GM21786 (cell line): ENCODE results near the gene ANKS1A.
"Not testable (repeated sequence)": the region's sequence is repeated elsewhere in the genome, so short reads cannot be mapped to it uniquely, and the experiment has no call there.

ENCODE experiments used
- ATAC-seq: cut with Tn5 transposase; IDR thresholded peaks from one replicate; pipeline ENCODE4 v1.9.1; 2021; ENCODE audit not compliant: unreplicated experiment

ANKS1A gene

DNA sequence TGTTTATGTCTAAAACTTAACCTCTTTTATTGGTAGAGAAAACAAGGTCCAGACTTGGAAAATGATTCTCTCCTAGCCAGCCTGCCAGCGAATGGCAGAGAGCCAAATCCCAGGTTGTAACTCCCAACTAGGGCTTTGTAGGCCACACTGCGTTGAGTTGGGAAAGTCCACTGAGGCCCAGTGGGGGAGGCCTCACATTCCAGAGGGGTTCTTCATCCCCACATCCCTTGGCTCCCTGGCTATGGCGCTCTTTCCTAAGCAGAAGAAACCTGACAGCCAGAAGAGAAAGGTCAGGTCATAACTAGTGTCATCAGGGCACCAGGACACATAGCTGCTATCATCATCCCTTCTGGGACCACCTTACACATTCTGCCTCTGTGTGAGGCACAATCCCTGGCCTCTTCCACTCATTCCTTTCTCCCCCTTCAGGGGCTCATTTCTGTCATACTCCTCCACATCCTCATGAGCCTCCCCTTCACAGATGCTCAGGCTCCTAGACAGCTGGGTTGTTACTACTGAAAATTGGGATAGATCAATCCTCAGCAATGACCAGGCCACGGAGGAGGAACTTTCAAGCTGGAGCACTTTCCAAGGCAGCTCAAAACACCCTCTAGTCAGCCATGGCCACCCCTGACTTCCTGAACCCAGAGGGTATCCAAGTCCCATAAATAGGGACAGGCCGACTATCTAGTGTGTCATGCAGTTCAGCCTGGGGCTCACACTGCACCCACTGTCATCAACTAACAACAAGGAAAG is 203.5 kb downstream of the ANKS1A start:
- no peak for ATAC-seq

DNA sequence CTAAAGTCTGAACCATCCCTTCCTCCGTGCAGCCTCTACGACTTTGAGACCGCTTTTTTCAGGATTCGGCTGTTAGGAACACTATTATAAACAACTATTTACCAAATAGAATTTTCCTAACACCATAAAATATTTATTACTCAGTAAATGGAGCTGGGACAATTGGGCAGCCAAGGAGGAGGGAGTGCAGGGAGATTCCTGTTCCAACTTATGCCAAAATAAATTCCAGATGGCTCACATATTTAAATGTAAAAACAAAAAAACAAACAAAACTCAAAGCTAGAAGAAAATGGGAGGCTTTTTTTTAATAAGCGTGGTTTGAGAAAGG is 204.0 kb downstream of the ANKS1A start:
- ATAC-seq = no peak

DNA sequence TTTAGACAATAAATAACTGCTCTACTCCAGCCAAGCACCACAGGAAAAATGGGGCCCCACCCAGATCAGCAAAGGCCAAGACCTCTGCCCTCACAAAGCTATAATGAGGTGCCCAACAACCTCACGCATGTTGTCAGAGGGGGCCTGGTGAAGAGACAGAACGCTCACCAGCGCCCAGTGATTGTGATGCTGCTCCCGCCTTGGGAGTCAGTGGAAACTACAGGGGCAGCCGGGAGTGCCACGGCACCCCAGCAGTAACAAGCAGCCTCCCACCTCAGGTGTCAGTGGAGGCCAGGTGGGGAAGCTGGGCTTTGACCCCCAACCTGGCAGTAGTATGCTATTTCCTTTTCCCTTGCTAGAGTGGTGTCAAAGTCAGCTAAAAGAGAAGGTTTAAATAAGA is 204.7 kb downstream of the ANKS1A start:
- no peak for ATAC-seq

DNA sequence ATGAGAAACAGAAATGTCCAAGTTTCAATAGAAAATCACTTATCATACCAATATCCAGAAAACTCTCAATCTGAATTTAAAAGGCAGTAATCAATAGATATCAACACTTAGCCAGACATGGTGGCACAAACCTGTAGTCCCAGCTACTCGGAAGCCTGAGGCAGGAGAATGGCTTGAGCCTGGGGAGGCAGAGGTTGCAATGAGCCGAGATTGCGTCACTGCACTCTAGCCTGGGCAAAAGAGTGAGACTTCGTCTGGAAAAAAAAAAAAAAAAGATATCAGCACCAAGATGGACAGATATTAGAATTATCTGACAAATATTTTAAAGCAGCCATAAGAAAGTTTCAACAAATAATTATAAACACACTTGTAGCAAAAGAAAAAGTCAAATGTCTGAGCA is 205.1 kb downstream of the ANKS1A start:
- no peak for ATAC-seq

DNA sequence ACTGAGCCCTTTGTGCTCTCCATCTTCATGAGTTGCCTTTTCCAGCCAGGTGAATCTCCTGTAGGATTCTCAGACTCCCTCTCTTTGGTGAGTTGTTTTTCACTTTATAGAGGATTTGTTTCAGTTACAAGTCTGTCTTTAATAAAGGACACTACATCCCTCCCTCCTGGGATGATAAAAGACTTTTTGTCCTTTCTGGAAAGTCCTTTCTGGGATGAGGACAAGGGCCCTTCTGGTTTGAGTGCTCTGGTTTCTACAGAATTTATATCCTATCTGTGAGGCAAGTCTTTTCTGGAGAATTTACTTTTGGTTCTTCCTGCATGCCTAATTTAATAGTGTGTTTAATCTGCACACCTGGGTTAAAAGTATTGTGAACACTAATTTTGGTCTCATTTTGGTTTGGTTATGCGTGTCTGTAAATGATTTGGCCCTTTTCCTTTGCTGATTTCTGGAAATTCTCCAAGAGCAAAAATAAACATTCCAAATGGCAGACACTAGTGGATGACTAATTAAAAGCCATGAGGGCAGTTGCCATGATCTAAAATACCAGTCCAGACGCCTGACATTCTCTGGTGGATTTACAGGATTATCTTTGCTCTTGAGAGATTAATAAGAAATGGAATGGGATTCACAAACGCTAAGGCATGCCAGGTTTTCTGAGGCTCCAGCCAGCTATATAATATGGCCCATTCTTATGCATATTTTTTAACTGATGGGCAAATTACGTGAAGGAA is 207.2 kb downstream of the ANKS1A start:
- ATAC-seq = no peak

DNA sequence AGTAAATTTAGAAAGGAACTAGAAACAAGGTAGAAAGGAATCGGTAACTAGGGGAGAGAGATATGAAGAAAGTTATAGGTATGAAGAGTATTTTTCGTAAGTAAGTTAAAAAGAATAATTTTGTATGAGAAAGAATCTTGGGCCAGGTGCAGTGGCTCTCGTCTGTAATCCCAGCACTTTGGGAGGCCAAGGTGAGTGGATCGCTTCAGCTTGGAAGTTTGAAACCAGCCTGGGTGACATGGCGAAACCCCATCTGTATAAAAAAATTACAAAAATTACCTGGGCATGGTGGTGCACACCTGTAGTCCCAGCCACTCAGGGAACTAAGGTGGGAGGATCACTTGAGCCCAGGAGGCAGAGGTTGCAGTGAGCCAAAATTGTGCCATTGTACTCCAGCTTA is 210.1 kb downstream of the ANKS1A start:
- ATAC-seq = no peak

DNA sequence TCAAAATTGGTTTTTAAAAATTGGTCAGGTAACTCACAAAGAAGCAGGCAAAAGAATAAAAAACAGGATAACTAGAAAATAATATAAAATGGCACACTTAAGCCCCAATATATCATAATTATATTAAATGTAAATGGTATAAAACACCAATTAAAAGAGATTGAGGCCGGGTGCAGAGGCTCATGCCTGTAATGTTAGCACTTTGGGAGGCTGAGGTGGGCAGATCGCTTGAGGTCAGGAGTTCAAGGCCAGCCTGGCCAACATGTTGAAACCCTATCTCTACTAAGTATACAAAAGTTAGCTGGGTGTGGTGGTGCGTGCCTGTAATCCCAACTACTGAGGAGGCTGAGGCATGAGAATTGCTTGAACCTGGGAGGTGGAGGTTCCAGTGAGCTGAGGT is 216.0 kb downstream of the ANKS1A start:
- no peak for ATAC-seq

DNA sequence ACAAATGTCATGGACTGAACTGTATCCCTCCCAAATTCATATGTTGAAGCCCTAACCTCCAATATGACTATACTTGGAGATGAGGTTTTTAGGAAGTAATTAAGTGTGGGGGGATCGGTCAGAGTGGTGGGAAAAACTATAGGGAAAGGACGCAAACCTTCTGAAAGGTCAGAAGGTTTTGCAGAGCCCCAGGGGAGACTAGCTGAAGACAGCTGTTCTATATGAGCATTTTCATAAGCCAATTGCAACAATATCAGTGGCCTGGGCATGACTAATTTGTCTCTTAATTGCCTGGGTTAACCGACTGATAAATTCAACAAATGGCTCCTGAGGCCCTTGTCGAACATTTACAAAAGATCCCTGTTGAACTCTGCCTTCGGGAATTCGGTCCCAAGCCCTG is 217.0 kb downstream of the ANKS1A start:
- ATAC-seq = not testable (repeated sequence)

DNA sequence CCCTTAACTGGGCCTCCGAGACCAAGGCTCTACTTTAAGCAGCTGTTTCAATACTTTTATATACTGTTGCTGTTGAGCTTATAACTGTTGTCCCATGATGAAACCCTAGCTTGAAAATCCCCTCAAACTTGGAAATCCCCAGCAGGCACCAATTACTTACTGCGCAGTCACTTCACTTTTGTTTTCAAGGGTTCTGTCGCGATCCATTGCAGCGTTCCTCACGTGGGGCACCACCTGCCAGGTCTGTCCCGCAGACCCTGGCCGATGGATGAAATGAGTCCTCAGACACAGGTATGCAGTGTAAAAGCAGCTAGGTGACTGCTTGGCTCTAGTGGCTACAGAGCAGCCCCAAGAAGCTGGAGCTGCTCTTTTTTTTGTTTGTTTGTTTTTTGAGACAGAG is 218.2 kb downstream of the ANKS1A start:
- ATAC-seq = not testable (repeated sequence)

DNA sequence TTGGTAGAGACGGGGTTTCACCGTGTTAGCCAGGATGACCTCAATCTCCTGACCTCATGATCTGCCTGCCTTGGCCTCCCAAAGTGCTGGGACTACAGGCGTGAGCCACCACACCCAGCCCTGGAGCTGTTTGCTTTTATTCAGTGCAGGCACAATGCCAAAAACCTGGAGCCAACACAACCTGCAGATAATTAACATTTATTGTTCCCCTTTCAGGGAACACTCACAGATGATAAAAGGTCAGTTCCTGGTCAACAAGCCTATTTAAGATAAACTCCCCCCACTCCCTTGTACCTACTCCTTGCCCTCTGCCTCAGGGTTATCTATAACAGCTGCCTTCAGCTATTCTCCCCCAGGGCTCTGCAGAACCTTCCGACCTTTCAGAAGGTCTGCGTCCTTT is 218.7 kb downstream of the ANKS1A start:
- ATAC-seq = not testable (repeated sequence)

DNA sequence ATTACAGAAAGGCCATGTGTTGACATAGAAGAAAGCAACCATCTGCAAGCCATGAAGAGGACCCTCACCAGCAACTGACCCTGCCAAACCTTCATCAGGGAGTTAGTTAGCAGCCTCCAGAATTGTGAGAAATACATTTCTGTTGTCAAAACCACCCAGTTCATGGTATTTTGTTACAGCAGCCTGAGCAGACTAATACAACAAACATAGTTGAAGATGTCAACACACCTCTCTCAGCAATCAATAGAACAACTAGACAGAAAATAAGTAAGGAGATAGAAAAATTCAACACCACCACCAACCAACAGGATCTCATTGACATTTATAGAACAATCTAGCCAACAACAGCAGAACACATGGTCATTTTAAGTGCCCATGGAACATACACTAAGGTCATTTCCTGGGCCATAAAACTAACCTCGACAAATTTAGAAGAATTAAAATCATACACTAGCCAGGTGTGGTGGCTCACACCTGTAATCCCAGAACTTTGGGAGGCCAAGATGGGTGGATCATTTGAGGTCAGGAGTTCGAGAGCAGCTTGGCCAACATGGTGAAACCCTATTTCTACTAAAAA is 219.3 kb downstream of the ANKS1A start:
- no peak for ATAC-seq

DNA sequence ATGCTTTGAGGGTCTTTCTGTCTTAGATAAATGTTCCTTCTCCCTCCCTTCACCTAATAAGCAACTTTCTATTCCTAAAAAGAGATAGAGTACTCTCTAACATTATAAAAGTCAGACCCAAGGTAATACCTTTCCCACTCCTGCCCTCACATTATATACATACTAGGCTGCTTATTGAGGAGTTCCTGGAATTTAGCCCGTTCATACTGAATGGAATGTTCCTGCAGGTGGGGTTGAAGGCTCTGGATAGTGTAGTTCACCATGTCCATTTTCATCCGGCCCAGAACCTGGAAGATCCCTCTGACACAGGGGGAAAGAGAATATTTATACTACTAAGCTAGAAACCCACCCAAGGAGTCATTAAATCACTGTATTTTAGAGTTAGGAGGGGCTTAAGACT is 231.7 kb downstream of the ANKS1A start:
- ATAC-seq = no peak

DNA sequence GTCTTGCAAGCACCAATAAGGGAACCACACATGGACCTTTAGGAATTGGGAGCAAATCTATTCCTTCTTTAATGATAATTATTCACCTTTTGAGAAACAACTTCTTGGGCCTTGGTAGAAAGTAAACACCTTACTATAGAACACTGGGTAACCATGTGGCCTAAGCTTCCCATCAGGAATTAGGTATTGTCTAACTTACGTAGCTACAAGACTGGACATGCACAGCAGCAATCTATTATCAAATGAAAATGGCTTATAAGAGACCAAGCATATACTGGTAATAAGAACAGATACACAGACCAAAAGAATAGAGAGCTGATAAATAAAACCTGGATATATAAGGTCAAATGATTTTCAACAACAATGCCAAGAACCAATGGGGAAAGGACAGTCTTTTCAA is 235.3 kb downstream of the ANKS1A start:
- no peak for ATAC-seq

DNA sequence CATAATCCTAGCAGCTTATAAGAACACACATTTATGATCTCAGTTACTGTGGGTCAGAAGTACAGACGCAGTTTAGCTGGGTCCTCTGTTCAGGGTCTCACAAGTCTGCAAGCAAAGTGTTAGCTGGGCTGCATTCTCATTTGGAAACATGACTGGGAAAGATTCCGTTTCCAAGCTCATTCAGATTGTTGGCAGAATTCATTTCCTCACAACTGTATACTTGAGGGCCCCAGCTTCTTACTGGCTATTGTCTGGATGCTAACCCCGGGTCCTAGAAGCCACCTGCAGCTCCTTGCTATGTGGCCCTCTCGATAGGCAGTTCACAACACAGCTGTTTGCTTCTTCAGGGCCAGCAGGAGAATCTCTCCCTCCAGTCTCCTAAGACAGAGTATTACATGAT is 239.0 kb downstream of the ANKS1A start:
- no peak for ATAC-seq

DNA sequence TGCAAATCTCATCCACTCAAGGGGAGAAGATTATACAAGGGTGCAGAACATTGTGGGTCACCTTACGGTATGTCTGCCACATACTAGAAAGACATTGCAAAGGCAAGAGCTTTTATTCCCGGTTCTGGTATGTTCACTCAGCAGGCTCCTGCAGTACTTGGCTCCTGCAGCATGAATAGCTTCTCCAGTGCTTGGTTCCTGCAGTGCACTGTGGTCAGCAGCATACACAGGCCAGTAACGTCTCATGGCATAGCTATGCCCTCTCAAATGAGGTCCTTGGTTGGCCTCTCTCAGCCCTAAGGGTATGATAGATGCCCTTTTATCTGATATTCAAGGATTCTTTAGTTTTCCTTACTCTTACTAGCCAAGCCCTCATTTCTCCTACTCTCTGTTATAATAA is 239.4 kb downstream of the ANKS1A start:
- ATAC-seq = no peak

DNA sequence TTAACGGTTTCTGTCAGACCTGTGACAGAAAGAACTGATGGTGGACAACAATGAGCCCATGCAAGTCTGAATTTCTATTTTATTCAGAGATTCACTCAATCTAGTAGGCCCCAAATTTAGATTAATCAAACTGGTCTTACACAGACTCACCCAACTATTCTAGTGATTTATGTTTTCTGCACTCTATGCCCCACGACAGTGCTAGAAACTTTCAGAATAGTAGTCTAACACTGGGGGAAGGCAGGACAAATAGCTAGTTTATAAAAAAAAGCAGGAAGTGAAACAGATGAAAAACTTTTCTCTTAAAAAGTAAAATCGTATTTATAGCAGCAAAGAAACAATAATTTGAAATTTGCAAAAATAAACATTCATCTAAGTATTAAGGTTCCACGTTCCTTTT is 247.1 kb downstream of the ANKS1A start:
- ATAC-seq = no peak

DNA sequence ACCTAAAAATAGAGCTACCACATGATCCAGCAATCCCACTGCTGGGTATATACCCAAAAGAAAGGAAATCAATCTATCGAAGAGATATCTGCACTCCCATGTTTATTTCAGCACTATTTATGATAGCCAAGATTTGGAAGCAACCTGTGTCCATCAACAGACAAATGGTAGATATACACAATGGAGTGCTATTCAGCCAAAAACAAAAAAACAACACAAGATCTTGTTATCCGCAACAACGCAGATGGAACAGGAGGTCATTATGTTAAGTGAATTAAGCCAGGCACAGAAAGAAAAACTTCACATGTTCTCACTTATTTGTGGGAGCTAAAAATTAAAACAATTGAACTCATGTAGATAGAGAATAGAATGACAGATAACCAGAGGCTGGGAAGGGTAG is 249.1 kb downstream of the ANKS1A start:
- not testable (repeated sequence) for ATAC-seq

DNA sequence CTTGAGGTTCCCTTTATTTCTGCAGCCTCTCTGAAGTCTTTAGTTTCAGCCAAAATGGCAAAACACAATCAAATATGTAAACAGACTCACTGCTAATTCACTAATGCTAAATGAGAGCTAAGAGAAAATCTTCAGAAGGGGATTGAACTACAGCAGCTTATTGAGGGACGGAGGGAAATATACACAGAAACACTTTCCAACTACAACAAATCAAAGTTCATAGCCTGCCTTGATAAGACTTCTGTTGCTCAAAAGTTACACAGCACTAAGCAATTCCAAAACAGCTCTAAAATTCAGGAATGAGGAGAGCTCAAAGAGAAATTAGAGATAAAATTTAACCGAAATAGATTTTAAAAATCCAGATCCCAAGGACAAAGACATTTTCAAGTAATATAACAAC is 250.4 kb downstream of the ANKS1A start:
- ATAC-seq = no peak

DNA sequence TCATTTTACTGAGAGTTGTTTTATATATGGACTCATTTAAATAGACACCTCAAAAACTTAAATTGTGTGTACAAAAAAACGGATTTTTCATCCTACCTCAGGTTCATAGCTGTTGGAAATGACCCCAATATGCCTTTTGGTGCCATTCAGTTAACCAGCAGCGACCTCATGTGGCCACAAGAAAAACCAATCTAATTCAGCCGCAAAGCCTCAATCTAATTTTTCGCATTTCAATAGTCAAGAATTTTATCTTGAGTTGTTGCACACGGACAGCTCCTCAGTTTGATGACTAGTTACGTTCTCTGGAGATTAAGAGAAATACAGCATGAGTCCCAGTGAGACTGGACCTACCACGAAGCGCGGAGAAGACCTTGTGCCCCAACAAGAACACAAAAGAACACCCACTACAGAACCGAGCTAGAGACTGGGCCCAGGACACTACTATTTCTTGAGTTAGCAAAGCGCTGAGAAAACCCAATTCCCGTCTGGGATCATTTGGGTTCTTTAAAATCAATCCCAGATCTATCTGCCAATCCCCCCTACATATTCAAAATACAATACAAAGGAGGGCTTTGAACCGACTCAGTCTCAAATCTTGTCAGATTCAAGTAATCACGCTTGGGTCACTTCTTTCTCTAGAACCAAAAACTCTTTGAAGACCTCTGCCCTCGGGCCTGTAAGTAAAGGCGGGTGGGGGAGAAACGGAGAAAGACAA is 251.0 kb downstream of the ANKS1A start:
- ATAC-seq = no peak

DNA sequence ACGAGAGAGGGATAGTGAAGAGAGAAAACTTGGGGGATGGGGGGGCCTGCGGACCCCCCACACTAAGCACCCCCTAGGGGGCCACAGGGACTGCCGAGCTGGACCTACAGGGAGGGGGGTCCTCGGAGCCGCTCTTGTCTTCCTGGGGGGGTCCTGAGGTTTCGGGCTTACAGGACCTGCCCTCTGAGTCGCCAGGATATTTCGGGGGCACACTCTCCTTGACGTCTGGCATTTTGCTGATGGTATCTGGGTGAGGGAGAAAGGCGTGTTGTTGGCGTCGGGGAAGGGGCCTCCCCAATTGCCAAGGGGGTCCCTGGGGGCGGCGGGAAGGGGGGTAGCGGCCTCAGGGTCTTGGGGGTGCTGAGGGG is 251.6 kb downstream of the ANKS1A start:
- no peak for ATAC-seq
